SK-N-SH treated with all-trans-retinoic acid at 6 μM for 48 hours (cell line): ENCODE measurements around the gene TSPAN10.

Experiments used
- ATAC-seq: fragments of 200-7000 bp; cut with Tn5 transposase; 3 replicates; pipeline ENCODE4 v1.9.1; 2020; ENCODE audit warnings: mild to moderate bottlenecking, moderate library complexity
- ARNTL ChIP-seq: fragments of 450-650 bp; formaldehyde crosslinking; IDR thresholded peaks from 2 replicates; pipeline ENCODE4 v1.5.0; 2020; ENCODE audit warnings: low read depth, mild to moderate bottlenecking, moderate library complexity, borderline replicate concordance
- BACH2 ChIP-seq: fragments of 250-450 bp; sonication (Bioruptor Pico); IDR thresholded peaks from 2 replicates; pipeline ENCODE4 v1.9.0; 2021; ENCODE audit warnings: mild to moderate bottlenecking, borderline replicate concordance
- CREB5 ChIP-seq: fragments of 250-450 bp; sonication (Bioruptor Pico); IDR thresholded peaks from 2 replicates; pipeline ENCODE4 v1.5.1; 2020; ENCODE audit warnings: low read depth, mild to moderate bottlenecking, moderate library complexity
- CSDC2 ChIP-seq: fragments of 250-450 bp; sonication (Bioruptor Pico); IDR thresholded peaks from 2 replicates; pipeline ENCODE4 v1.5.0; 2020; ENCODE audit warnings: mild to moderate bottlenecking, moderate library complexity
- CSRNP3 ChIP-seq: fragments of 250-450 bp; sonication (Bioruptor Pico); IDR thresholded peaks from 2 replicates; pipeline ENCODE4 v1.5.1; 2021; ENCODE audit warnings: mild to moderate bottlenecking, moderate library complexity
- ESRRG ChIP-seq: fragments of 250-450 bp; sonication (Bioruptor Pico); IDR thresholded peaks from 2 replicates; pipeline ENCODE4 v1.6.1; 2021; ENCODE audit warnings: mild to moderate bottlenecking
- GLIS3 ChIP-seq: fragments of 250-450 bp; sonication (Bioruptor Pico); IDR thresholded peaks from 2 replicates; pipeline ENCODE4 v1.5.0; 2020; ENCODE audit warnings: mild to moderate bottlenecking, moderate library complexity
- ISL1 ChIP-seq: fragments of 250-450 bp; sonication (Bioruptor Pico); IDR thresholded peaks from 2 replicates; pipeline ENCODE4 v2.1.2; 2022; ENCODE audit warnings: mild to moderate bottlenecking, moderate library complexity
- OSR1 ChIP-seq: fragments of 250-450 bp; sonication (Bioruptor Pico); IDR thresholded peaks from 2 replicates; pipeline ENCODE4 v1.8.0; 2022; ENCODE audit warnings: moderate library complexity, mild to moderate bottlenecking, inconsistent platforms
- PATZ1 ChIP-seq: fragments of 250-450 bp; sonication (Bioruptor Pico); IDR thresholded peaks from 2 replicates; pipeline ENCODE4 v1.8.0; 2020; ENCODE audit warnings: mild to moderate bottlenecking, moderate library complexity, borderline replicate concordance
- POU6F1 ChIP-seq: fragments of 250-450 bp; sonication (Bioruptor Pico); IDR thresholded peaks from 2 replicates; pipeline ENCODE4 v1.8.0; 2021; ENCODE audit warnings: low read depth, mild to moderate bottlenecking, moderate library complexity, borderline replicate concordance
- PPARA ChIP-seq: fragments of 250-450 bp; sonication (Bioruptor Pico); IDR thresholded peaks from 2 replicates; pipeline ENCODE4 v1.5.0; 2020; ENCODE audit warnings: mild to moderate bottlenecking, borderline replicate concordance
- RARB ChIP-seq: fragments of 250-450 bp; sonication (Bioruptor Pico); IDR thresholded peaks from 2 replicates; pipeline ENCODE4 v1.8.0; 2021; ENCODE audit warnings: mild to moderate bottlenecking, moderate library complexity
- SNAI2 ChIP-seq: fragments of 250-450 bp; sonication (Bioruptor Pico); IDR thresholded peaks from 2 replicates; pipeline ENCODE4 v1.5.0; 2020; ENCODE audit warnings: mild to moderate bottlenecking, moderate library complexity
- TCF4 ChIP-seq: fragments of 250-450 bp; sonication (Bioruptor Pico); IDR thresholded peaks from 2 replicates; pipeline ENCODE4 v1.8.0; 2021; ENCODE audit warnings: mild to moderate bottlenecking, moderate library complexity, borderline replicate concordance
- TOX ChIP-seq: fragments of 250-450 bp; sonication (Bioruptor Pico); IDR thresholded peaks from 2 replicates; pipeline ENCODE4 v1.8.0; 2021; ENCODE audit warnings: mild to moderate bottlenecking, moderate library complexity, borderline replicate concordance
- ZC3H10 ChIP-seq: fragments of 250-450 bp; sonication (Bioruptor Pico); IDR thresholded peaks from 2 replicates; pipeline ENCODE4 v1.5.1; 2021; ENCODE audit warnings: mild to moderate bottlenecking, moderate library complexity
- ZFP3 ChIP-seq: fragments of 250-450 bp; sonication (Bioruptor Pico); IDR thresholded peaks from 2 replicates; pipeline ENCODE4 v1.5.0; 2020; ENCODE audit warnings: mild to moderate bottlenecking, moderate library complexity
- ZFP30 ChIP-seq: fragments of 450-650 bp; formaldehyde crosslinking; IDR thresholded peaks from 2 replicates; pipeline ENCODE4 v1.5.0; 2022; ENCODE audit warnings: mild to moderate bottlenecking, moderate library complexity
- ZNF8 ChIP-seq: fragments of 450-650 bp; formaldehyde crosslinking; IDR thresholded peaks from 2 replicates; pipeline ENCODE4 v1.5.0; 2020; ENCODE audit warnings: mild to moderate bottlenecking, moderate library complexity

TSPAN10 gene

GRCh38 chr17:81686614-81687013 lies 49.6 kb downstream of the TSPAN10 start:
- no peak for TF ChIP-seq CSRNP3 (CRISPR knock-in tag)
- no peak for TF ChIP-seq PATZ1
- TF ChIP-seq ZC3H10 (CRISPR knock-in tag) = no peak
- no peak for TF ChIP-seq ZNF8 (CRISPR knock-in tag)
- no peak for TF ChIP-seq SNAI2 (CRISPR knock-in tag)
- no peak for TF ChIP-seq TOX (CRISPR knock-in tag)
- no peak for TF ChIP-seq ESRRG (CRISPR knock-in tag)
- no peak for TF ChIP-seq ZFP30 (CRISPR knock-in tag)
- no peak for TF ChIP-seq TCF4 (CRISPR knock-in tag)
- no peak for TF ChIP-seq PPARA (CRISPR knock-in tag)
- TF ChIP-seq ARNTL (CRISPR knock-in tag) = no peak
- ATAC-seq = no peak

GRCh38 chr17:81687770-81688541 lies 51.0 kb downstream of the TSPAN10 start:
- TF ChIP-seq GLIS3 (CRISPR knock-in tag) (no peak), ZFP3 (no peak), CSRNP3 (CRISPR knock-in tag) (no peak), SNAI2 (CRISPR knock-in tag) (no peak), CSDC2 (CRISPR knock-in tag) (no peak), TOX (CRISPR knock-in tag) (no peak), OSR1 (CRISPR knock-in tag) (no peak), ESRRG (CRISPR knock-in tag) (no peak), PATZ1 (no peak), ARNTL (CRISPR knock-in tag) (no peak), POU6F1 (CRISPR knock-in tag) (no peak), TCF4 (CRISPR knock-in tag) (no peak), CREB5 (CRISPR knock-in tag) (no peak), ZNF8 (CRISPR knock-in tag) (no peak), ZFP30 (CRISPR knock-in tag) (no peak), ZC3H10 (CRISPR knock-in tag) (no peak), BACH2 (CRISPR knock-in tag) (no peak), PPARA (CRISPR knock-in tag) (no peak), RARB (CRISPR knock-in tag) (no peak), ISL1 (CRISPR knock-in tag) (no peak)
- no peak for ATAC-seq
